CD4-positive, CD25-positive, alpha-beta regulatory T cell (primary cell): ENCODE data around the gene LRRC19. TPM values are rescaled to one million over a fixed set of nuclear protein-coding genes. Genes with fewer than 3 reads are reported as not detected.

ENCODE experiments used
- polyA plus RNA-seq, 4 donors: library from polyadenylated mRNA; unstranded; fragments of 300-500 nt; fragmentation: Illumina TruSeq; gene quantifications; one replicate each; pipeline ENCODE4 v1.2.3, GENCODE V29; 2021
- total RNA-seq: library from RNA; stranded (reverse); gene quantifications from one replicate; pipeline ENCODE4 v1.2.3, GENCODE V29; 2022

LRRC19 gene
- total and polyA plus RNA-seq, 5 donors from 2014 or later, result 0.05 TPM; not detected in 4

Other genes with a start within 250 kb of the LRRC19 start
- 17.0 TPM for gene CAAP1, start 112.9 kb downstream of the LRRC19 start, total RNA-seq
- gene CAAP1, start 112.9 kb downstream of the LRRC19 start, polyA plus RNA-seq, result 10 to 100 TPM; 16.2 to 17.7 (median 16.9) TPM
- 37.6 TPM for gene PLAA, start 58.4 kb downstream of the LRRC19 start, total RNA-seq
- 10 to 100 TPM; 20.0 to 28.0 (median 23.7) TPM for gene PLAA, start 58.4 kb downstream of the LRRC19 start, polyA plus RNA-seq
- gene IFT74, start 49.3 kb downstream of the LRRC19 start, total RNA-seq, result 5.5 TPM
- gene IFT74, start 49.3 kb downstream of the LRRC19 start, polyA plus RNA-seq, result 1 to 10 TPM; 5.3 to 9.6 (median 6.6) TPM
- gene TEK, start 103.6 kb upstream of the LRRC19 start, total RNA-seq, result not detected
- not detected for gene TEK, start 103.6 kb upstream of the LRRC19 start, polyA plus RNA-seq